H9 (cell line): ENCODE data around the gene VWA5B1. TPM values are rescaled to one million over a fixed set of nuclear protein-coding genes. Genes with fewer than 3 reads are reported as not detected.

Experiments used
- DNase-seq: peaks from one replicate; pipeline ENCODE4 v3.0.0-alpha.2; 2017
- H2AFZ ChIP-seq: one replicate; pipeline ENCODE4 v1.6.1; 2013; ENCODE audit warnings: mild to moderate bottlenecking, low read length, control low read depth, moderate library complexity
- H2AK5ac ChIP-seq: 2 replicates; pipeline ENCODE4 v1.6.1; 2013; ENCODE audit warnings: low read length, control low read depth, mixed read lengths; ENCODE audit not compliant: insufficient read length
- H2BK120ac ChIP-seq: one replicate; pipeline ENCODE4 v1.6.1; 2013; ENCODE audit warnings: low read depth, mild to moderate bottlenecking, low read length, control low read depth, inconsistent platforms; ENCODE audit not compliant: poor library complexity, severe bottlenecking
- H2BK12ac ChIP-seq: 2 replicates; pipeline ENCODE4 v1.6.1; 2013; ENCODE audit warnings: low read length, control low read depth, mixed read lengths, low read depth; ENCODE audit not compliant: insufficient read length
- H2BK15ac ChIP-seq: 2 replicates; pipeline ENCODE4 v1.6.1; 2013; ENCODE audit warnings: low read depth, low read length, control low read depth
- H2BK20ac ChIP-seq: one replicate; pipeline ENCODE4 v1.6.1; 2013; ENCODE audit warnings: low read depth, mild to moderate bottlenecking, low read length, control low read depth, inconsistent platforms; ENCODE audit not compliant: poor library complexity, severe bottlenecking
- H2BK5ac ChIP-seq: 2 replicates; pipeline ENCODE4 v1.6.1; 2013; ENCODE audit warnings: low read length, control low read depth, mixed read lengths; ENCODE audit not compliant: insufficient read length
- H3K14ac ChIP-seq: 2 replicates; pipeline ENCODE4 v1.6.1; 2013; ENCODE audit warnings: low read length, control low read depth; ENCODE audit not compliant: insufficient read depth
- H3K18ac ChIP-seq: 2 replicates; pipeline ENCODE4 v1.6.1; 2013; ENCODE audit warnings: low read depth, mild to moderate bottlenecking, mixed read lengths, low read length, control low read depth; ENCODE audit not compliant: insufficient read length
- H3K23ac ChIP-seq: 2 replicates; pipeline ENCODE4 v1.6.1; 2013; ENCODE audit warnings: low read length, control low read depth, mixed read lengths, low read depth; ENCODE audit not compliant: insufficient read length
- H3K23me2 ChIP-seq: 2 replicates; pipeline ENCODE4 v1.6.1; 2013; ENCODE audit warnings: low read depth, mild to moderate bottlenecking, mixed read lengths, low read length, control low read depth; ENCODE audit not compliant: insufficient read length, poor library complexity, severe bottlenecking
- H3K27ac ChIP-seq: 2 replicates; pipeline ENCODE4 v1.5.1; 2013; ENCODE audit warnings: low read length, control low read depth, mixed read lengths, low read depth; ENCODE audit not compliant: insufficient read length
- H3K27me3 ChIP-seq: 2 replicates; pipeline ENCODE4 v1.6.1; 2013; ENCODE audit warnings: low read length, control low read depth, inconsistent platforms; ENCODE audit not compliant: insufficient read depth
- H3K4ac ChIP-seq: 2 replicates; pipeline ENCODE4 v1.6.1; 2013; ENCODE audit warnings: low read depth, mild to moderate bottlenecking, control low read depth, inconsistent platforms, low read length, moderate library complexity
- H3K4me1 ChIP-seq: 2 replicates; pipeline ENCODE4 v1.6.1; 2013; ENCODE audit warnings: low read length, control low read depth, inconsistent platforms; ENCODE audit not compliant: insufficient read depth
- H3K4me2 ChIP-seq: 2 replicates; pipeline ENCODE4 v1.6.1; 2013; ENCODE audit warnings: low read length, control low read depth, mixed read lengths; ENCODE audit not compliant: insufficient read length, insufficient read depth
- H3K56ac ChIP-seq: 2 replicates; pipeline ENCODE4 v1.6.1; 2013; ENCODE audit warnings: low read depth, mild to moderate bottlenecking, mixed read lengths, low read length, control low read depth; ENCODE audit not compliant: insufficient read length
- H3K79me1 ChIP-seq: 2 replicates; pipeline ENCODE4 v1.6.1; 2013; ENCODE audit warnings: low read depth, mild to moderate bottlenecking, moderate library complexity, low read length, control low read depth, inconsistent platforms; ENCODE audit not compliant: insufficient read depth, poor library complexity, severe bottlenecking
- H3K79me2 ChIP-seq: 2 replicates; pipeline ENCODE4 v1.6.1; 2013; ENCODE audit warnings: low read length, control low read depth, inconsistent platforms; ENCODE audit not compliant: insufficient read depth
- H3K9ac ChIP-seq: 2 replicates; pipeline ENCODE4 v1.6.1; 2013; ENCODE audit warnings: low read length, control low read depth, mixed read lengths; ENCODE audit not compliant: insufficient read length; ENCODE audit errors: extremely low read depth
- H3K9me3 ChIP-seq: one replicate; pipeline ENCODE4 v1.6.1; 2013; ENCODE audit warnings: low read depth, low read length, inconsistent platforms; ENCODE audit not compliant: control insufficient read depth
- H3T11ph ChIP-seq: one replicate; pipeline ENCODE4 v1.6.1; 2013; ENCODE audit warnings: mild to moderate bottlenecking, low read length, control low read depth, inconsistent platforms
- H4K20me1 ChIP-seq: one replicate; pipeline ENCODE4 v1.6.1; 2013; ENCODE audit not compliant: control insufficient read depth, insufficient read length, insufficient read depth
- H4K5ac ChIP-seq: 2 replicates; pipeline ENCODE4 v1.6.1; 2013; ENCODE audit warnings: low read depth, mild to moderate bottlenecking, mixed read lengths, low read length, control low read depth; ENCODE audit not compliant: insufficient read length
- H4K8ac ChIP-seq: replicated peaks from 2 replicates; pipeline ENCODE4 v1.6.1; 2013; ENCODE audit warnings: low read length, control low read depth, mixed read lengths, low read depth; ENCODE audit not compliant: insufficient read length
- H4K91ac ChIP-seq: 2 replicates; pipeline ENCODE4 v1.6.1; 2013; ENCODE audit warnings: low read depth, mild to moderate bottlenecking, moderate library complexity, mixed read lengths, low read length, control low read depth; ENCODE audit not compliant: insufficient read length
- H3K27ac Mint-ChIP-seq, 3 experiments: 2 replicates in 2 of 3; 3 replicates in 1 of 3; pipeline ENCODE4 v1.8.0; 2020 to 2021; ENCODE audit warnings: mixed read lengths in 3 of 3, mild to moderate bottlenecking in 1 of 3, moderate library complexity in 1 of 3
- H3K27me3 Mint-ChIP-seq: 2 replicates; pipeline ENCODE4 v1.8.0; 2021; ENCODE audit warnings: low read depth, mild to moderate bottlenecking, moderate library complexity, mixed read lengths
- H3K36me3 Mint-ChIP-seq, 3 experiments: 2 replicates in 2 of 3; 3 replicates in 1 of 3; pipeline ENCODE4 v1.8.0; 2020 to 2021; ENCODE audit warnings: low read depth in 3 of 3, mixed read lengths in 3 of 3; ENCODE audit not compliant: insufficient read depth in 1 of 3
- H3K4me1 Mint-ChIP-seq, 2 experiments: 2 replicates each; pipeline ENCODE4 v1.8.0; 2020; ENCODE audit warnings: mixed read lengths in 2 of 2
- H3K4me3 Mint-ChIP-seq, 2 experiments: 2 replicates in 1 of 2; 3 replicates in 1 of 2; pipeline ENCODE4 v1.8.0; 2020 to 2021; ENCODE audit warnings: mild to moderate bottlenecking in 2 of 2, mixed read lengths in 2 of 2, moderate library complexity in 1 of 2
- H3K9me3 Mint-ChIP-seq, 2 experiments: 2 replicates in 1 of 2; 3 replicates in 1 of 2; pipeline ENCODE4 v1.8.0; 2020; ENCODE audit warnings: mild to moderate bottlenecking in 2 of 2, mixed read lengths in 2 of 2, moderate library complexity in 1 of 2
- WGBS: extraction: QIAGEN DNeasy Blood & Tissue Kit; methylation state at CpG from one replicate; pipeline ENCODE4 v1.1.7; 2013; ENCODE audit warnings: missing lambda C conversion rate, low lambda C conversion rate, mixed read lengths; ENCODE audit not compliant: insufficient read length; ENCODE audit errors: extremely low coverage; 5-methylcytosine and 5-hydroxymethylcytosine counted together
- total RNA-seq: library from RNA; stranded (reverse); gene quantifications from 2 replicates; pipeline ENCODE4 v1.2.1, GENCODE V29; 2021
- TF ChIP-seq, protein P1 (sequence below): fragments of 200-600 bp; sonication (generic); conservative IDR thresholded peaks from 3 replicates; pipeline ENCODE4 v1.8.0; 2021; ENCODE audit warnings: antibody characterized with exemption, mild to moderate bottlenecking

VWA5B1 gene
- total RNA-seq, 1 experiment from 2014 or later, result not detected

- no peaks in the 10 kb centered on the region for H3K9me3 Mint-ChIP-seq
These were observed 34.8 kb downstream of the VWA5B1 start for GRCh38 chr1:20325407-20325843.

More at GRCh38 chr1:20325407-20325843, 34.8 kb downstream of the VWA5B1 start:
- Histone ChIP-seq H2BK5ac (no peak overlapping the region), H3K56ac (no peak overlapping the region), H3K14ac (no peak overlapping the region), H3K23ac (no peak overlapping the region), H2BK12ac (no peak overlapping the region), H2AFZ (no peak overlapping the region), H3K9me3 (no peaks in the 10 kb centered on the region), H3K23me2 (no peaks in the 10 kb centered on the region), H2AK5ac (no peak overlapping the region), H4K8ac (no peak overlapping the region), H3K27me3 (no peaks in the 10 kb centered on the region; the same call in 1 of the 2 replicates), H2BK120ac (no peak overlapping the region), H4K91ac (no peak overlapping the region), H3K4me2 (no peak overlapping the region), H3T11ph (no peak overlapping the region), H2BK20ac (no peak overlapping the region), H4K20me1 (no peaks in the 10 kb centered on the region), H3K18ac (no peak overlapping the region), H3K4me1 (peaks cover 5% of the 10 kb centered on the region; the same call in 1 of the 2 replicates), H2BK15ac (no peak overlapping the region), H3K79me1 (no peaks in the 10 kb centered on the region), H4K5ac (no peak overlapping the region), H3K9ac (no peak overlapping the region), H3K27ac (no peak overlapping the region), H3K4ac (no peak overlapping the region), H3K79me2 (no peaks in the 10 kb centered on the region)
- Mint-ChIP-seq H3K4me3 (no peak overlapping the region), H3K27ac (no peak overlapping the region), H3K4me1 (peaks cover 5 to 14% of the 10 kb centered on the region in 2 experiments), H3K27me3 (peaks cover 35% of the 10 kb centered on the region), H3K36me3 (no peaks in the 10 kb centered on the region)
- WGBS, result no CpG with 5 or more reads among the region's 3 CpGs
- TF ChIP-seq, protein P1, sequence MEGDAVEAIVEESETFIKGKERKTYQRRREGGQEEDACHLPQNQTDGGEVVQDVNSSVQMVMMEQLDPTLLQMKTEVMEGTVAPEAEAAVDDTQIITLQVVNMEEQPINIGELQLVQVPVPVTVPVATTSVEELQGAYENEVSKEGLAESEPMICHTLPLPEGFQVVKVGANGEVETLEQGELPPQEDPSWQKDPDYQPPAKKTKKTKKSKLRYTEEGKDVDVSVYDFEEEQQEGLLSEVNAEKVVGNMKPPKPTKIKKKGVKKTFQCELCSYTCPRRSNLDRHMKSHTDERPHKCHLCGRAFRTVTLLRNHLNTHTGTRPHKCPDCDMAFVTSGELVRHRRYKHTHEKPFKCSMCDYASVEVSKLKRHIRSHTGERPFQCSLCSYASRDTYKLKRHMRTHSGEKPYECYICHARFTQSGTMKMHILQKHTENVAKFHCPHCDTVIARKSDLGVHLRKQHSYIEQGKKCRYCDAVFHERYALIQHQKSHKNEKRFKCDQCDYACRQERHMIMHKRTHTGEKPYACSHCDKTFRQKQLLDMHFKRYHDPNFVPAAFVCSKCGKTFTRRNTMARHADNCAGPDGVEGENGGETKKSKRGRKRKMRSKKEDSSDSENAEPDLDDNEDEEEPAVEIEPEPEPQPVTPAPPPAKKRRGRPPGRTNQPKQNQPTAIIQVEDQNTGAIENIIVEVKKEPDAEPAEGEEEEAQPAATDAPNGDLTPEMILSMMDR, result no peak
- no peak for DNase-seq
